ENCODE results near the gene RPL21.

DNA sequence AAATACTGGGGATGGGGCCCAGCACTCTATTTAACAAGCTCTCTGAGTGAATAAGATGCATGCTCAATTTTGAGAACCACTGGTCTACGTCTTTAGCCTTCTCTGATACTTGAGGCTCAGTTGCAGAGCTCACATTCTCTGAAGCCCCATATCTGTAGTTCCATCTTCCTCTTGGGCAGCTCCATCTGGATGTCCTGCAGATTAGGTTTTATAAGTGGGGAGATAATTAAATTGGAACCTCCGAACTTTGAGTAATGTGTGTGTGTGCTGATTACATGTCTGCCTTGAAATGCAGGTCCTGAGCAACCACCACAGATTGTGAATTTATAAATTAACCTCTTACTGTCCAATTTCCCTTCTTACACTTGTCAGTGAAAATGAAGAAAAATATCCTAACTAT, 12.1 kb downstream of the RPL21 start:
- TF ChIP-seq, protein P1, sequence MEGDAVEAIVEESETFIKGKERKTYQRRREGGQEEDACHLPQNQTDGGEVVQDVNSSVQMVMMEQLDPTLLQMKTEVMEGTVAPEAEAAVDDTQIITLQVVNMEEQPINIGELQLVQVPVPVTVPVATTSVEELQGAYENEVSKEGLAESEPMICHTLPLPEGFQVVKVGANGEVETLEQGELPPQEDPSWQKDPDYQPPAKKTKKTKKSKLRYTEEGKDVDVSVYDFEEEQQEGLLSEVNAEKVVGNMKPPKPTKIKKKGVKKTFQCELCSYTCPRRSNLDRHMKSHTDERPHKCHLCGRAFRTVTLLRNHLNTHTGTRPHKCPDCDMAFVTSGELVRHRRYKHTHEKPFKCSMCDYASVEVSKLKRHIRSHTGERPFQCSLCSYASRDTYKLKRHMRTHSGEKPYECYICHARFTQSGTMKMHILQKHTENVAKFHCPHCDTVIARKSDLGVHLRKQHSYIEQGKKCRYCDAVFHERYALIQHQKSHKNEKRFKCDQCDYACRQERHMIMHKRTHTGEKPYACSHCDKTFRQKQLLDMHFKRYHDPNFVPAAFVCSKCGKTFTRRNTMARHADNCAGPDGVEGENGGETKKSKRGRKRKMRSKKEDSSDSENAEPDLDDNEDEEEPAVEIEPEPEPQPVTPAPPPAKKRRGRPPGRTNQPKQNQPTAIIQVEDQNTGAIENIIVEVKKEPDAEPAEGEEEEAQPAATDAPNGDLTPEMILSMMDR (IDR thresholded peaks at IDR 0.05): no peak
- no peak for TF ChIP-seq POLR2A (IDR thresholded peaks at IDR 0.05)
- no peak for TF ChIP-seq EP300 (IDR thresholded peaks at IDR 0.05)

Measured in tibial nerve (tissue), 4 donors.